LHCN-M2 (cell line): ENCODE results near the gene KANSL1. TPM values are rescaled to one million over a fixed set of nuclear protein-coding genes. Genes with fewer than 3 reads are reported as not detected.
A peak's percentile ranks its signal among the peaks of the same experiment; 100 is the strongest.

ENCODE experiments used
- DNase-seq: peaks from one replicate; pipeline ENCODE4 v3.0.0-alpha.2; 2012; ENCODE audit warnings: low read depth
- total RNA-seq: library from RNA; depleted of rRNA; stranded (reverse); fragments of >200 nt; gene quantifications from 2 replicates; pipeline ENCODE4 v1.2.3, GENCODE V29; 2014

The KANSL1 gene
- total RNA-seq, 1 experiment from 2014 or later: 26.3 TPM

GRCh38 chr17:46082257-46082656 is 111.0 kb downstream of the KANSL1 start:
- no peak for DNase-seq

DNA sequence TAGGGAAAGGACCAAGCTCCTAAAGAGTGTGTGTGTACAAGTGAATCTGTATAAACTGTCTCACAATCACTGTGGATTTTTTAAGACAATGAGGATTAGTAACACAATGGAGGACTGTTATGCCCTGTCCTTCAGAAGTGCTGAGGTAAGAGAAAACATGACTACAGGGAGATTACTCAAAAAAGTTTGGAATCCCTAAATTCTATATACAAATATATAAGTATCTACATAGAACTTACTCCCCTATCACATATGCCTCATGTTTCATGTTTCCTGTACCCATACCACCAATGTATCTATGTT is 112.3 kb downstream of the KANSL1 start:
- DNase-seq: no peak

DNA sequence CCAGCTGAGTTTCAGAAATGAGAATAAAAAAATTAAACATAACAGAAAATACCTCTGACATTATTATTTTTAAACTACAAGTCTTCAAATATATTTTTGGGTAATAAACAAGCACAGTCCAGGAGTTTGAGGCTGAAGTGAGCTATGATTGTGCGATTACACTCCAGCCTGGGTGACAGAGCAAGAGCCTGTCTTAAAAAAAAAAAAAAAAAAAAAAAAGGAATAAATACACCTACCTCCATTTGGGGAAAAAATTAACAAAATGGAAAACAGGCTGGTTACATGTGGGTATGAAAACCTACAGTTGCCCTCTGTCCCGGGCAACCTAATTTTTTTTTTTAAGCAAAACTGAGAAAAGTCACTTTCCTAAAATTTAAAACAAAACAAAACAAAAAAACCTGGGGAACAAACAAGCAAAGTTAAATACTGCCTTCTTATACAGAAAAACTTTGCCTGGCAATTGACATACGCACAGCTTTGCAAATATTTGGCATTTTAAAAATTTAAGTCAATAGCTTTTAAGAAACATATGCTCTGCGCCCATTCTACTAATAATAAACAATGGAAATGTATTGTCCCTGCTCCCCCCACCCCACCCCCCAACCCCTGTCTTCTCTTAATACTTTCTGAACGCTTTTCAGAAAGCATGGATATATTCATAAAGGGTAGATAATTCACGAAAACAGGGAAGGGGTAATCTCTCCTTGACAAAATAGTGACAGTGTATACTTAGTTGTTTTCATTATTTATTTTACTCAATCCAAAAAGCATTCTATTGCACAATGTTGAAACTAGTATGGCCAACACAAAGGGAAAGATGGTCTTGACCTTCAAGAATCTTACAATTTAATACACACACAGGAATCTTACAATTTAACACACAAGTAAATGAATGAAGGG is 112.9 kb downstream of the KANSL1 start:
- DNase-seq: no peak

- no peak for DNase-seq
Observed at GRCh38 chr17:46078675-46079074, 114.6 kb downstream of the KANSL1 start.

DNA sequence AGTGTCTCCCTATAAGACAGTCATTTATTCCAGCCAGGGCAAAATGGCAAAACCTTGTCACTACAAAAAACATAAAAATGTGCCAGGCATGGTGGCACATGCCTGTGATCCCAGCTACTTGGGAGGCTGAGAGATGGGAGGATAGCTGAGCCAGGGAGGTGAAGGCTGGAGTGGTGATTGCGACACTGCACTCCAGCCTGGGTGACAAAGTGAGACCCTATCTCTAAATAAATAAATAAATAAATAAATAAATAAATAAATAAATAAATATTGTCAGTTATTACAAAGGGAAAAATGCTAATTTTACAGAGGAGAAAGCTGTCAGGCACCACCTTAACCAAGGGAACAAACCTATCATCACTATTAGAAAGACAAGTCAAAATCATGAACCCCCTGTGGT is 118.7 kb downstream of the KANSL1 start:
- no peak for DNase-seq

DNA sequence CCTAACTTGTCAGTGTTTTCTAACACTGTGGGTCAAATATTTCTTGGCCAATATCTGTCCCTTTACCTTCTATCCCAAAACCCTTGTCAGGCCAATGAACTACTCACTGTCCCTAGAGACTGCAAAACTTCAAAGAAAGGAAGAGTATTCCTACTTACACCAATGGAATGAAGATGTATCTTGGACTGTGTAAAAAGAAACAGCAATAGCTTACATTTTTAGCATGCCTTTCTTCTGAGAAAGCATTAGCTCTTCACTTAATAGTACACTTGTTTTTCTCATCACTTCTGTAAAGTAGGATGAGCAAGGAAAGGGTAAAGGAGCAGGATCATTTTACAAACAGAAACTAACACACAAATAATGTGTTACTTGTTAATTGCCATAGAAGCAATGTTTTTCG is 120.2 kb downstream of the KANSL1 start:
- DNase-seq: peak; percentile 90

DNA sequence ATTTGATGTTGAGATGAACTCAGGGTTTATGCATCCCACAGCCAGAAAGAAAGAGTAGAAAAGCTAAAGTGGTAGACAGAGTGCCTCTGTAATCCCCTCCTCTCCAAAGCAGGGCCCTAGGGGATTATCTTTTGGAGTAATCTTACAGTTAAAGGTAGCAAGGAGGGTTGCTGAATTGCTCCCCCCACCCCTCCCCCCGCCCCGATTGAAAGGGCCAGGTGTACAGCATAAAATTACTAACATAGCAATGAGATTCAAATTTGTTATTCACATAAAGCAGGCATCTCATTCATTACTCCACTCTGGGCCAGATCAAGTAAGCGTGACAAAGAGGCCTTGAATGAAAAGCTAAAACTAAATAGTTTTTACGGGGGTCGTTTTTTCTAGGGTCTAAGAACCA is 121.4 kb downstream of the KANSL1 start:
- peak; percentile 53 for DNase-seq

GRCh38 chr17:46064460-46064859 is 128.8 kb downstream of the KANSL1 start:
- DNase-seq: no peak

- peak; percentile 83 for DNase-seq
Observed at GRCh38 chr17:46063241-46063640, 130.0 kb downstream of the KANSL1 start.

DNA sequence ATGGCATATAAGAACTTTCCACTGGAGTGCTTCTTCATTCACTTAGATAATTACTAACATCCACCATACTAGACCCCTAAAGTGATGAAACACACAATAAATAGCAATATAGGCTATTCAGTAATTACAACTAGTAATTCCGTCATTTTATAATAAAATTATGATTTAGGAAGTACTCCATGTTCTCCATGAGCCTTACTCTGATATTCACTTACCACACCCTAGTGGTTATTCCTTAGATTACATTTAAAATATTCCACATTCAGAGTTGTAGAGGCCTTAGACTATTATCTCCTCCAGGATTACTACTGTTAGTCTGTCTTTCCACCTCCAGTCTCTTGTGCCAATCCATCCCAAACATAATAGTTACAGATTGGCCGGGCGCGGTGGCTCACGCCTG is 131.8 kb downstream of the KANSL1 start:
- peak; percentile 27 for DNase-seq

- DNase-seq: no peak
Observed at GRCh38 chr17:46060461-46060860, 132.8 kb downstream of the KANSL1 start.

DNA sequence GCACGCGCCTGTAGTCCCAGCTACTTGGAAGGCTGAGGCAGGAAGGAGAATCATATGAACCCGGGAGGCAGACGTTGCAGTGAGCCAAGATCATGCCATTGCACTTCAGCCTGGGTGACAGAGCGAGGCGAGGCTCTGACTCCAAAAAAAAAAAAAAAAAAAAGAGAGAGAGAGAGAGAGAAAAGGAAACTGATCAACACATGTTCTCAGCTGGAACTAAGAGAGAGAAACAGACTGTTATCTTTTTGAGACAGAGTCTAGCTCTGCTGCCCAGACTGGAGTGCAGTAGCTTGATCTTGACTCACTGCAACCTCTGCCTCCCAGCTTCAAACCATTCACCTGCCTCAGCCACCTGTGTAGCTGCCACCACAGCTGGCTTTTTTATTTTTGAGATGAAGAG is 133.7 kb downstream of the KANSL1 start:
- DNase-seq: no peak

DNA sequence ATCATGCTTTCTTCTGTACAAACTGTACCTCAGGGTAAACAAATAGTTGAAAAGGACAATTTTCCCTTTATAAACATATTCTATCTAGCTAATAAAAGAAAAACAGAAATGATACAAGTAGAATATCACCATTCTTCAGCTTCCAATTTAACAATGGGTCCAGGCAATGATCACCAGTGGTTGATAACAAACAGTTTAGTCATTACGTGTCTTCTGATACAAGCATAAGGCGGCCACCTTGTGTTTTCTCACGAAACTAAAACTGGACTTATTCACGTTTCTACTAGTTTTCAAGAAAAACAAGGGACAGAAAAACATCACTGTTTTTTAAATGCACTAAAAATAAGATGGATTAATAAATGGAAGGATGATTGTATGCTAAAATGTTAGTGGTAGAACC is 135.9 kb downstream of the KANSL1 start:
- no peak for DNase-seq

DNA sequence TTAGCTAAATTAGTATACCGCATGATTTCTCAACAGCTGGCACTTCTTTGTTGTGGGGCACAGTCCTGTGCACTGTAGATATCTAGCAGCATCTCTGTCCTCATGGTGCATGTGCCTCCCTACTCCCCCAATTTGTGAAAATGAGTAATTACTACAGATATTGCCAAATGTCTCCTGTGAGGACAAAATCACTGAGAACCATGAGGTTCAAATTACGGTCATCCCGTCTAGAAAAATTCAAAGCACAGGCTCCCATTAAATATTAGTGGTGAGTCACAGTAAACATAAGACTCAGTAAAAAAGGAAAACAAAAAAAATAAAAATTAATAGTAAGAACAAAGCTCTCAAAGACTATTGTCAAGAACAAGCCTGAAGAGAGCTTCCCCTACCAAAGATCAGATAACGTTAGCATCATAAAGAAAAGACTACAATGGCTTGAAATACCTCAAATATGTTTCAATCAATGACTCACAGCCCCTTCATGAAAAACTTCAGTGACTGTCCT is 136.4 kb downstream of the KANSL1 start:
- peak; percentile 81 for DNase-seq

- DNase-seq: peak; percentile 49
Observed at GRCh38 chr17:46053911-46054534, 139.2 kb downstream of the KANSL1 start.

DNA sequence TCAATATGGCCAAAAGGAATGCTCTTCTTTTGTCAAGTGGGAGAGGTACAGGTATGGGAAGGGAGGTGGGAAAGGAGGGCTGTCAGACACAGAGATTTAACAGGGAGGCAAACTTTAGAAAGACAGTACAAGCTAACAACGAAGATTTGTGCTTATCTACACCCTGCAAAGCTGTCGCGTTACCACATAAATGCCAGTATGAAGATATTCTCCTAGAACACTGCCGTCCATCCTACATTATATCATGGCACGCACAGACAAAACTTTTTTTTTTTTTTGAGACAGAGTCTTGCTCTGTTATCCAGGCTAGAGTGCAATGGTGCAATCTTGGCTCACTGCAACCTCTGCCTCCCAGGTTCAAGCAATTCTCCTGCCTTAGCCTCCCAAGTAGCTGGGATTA is 143.6 kb downstream of the KANSL1 start:
- no peak for DNase-seq

DNA sequence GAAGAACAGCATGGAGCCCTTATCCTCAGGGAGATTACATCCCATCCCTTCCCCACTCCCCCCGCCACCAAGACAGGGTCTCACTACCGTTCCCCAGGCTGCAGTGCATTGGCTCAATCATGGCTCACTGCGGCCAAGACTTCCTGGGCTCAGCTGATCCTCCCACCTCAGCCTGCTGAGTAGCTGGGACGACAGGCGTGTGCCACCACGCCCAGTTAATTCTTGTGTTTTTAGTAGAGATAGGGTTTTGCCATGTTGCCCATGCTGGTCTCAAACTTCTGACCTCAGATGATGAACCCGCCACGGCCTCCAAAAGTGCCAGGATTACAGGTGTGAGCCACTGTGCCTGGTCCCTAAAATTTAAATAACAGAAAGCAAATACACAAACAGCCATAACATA is 145.4 kb downstream of the KANSL1 start:
- no peak for DNase-seq

- no peak for DNase-seq
Observed at GRCh38 chr17:46047398-46047797, 145.8 kb downstream of the KANSL1 start.

GRCh38 chr17:46046957-46047356 is 146.3 kb downstream of the KANSL1 start:
- peak; percentile 14 for DNase-seq

- DNase-seq: peak; percentile 26
Observed at GRCh38 chr17:46045639-46046038, 147.6 kb downstream of the KANSL1 start.

- DNase-seq: no peak
Observed at GRCh38 chr17:46044989-46045388, 148.2 kb downstream of the KANSL1 start.

- peak; percentile 84 for DNase-seq
Observed at GRCh38 chr17:46044286-46044928, 148.8 kb downstream of the KANSL1 start.

DNA sequence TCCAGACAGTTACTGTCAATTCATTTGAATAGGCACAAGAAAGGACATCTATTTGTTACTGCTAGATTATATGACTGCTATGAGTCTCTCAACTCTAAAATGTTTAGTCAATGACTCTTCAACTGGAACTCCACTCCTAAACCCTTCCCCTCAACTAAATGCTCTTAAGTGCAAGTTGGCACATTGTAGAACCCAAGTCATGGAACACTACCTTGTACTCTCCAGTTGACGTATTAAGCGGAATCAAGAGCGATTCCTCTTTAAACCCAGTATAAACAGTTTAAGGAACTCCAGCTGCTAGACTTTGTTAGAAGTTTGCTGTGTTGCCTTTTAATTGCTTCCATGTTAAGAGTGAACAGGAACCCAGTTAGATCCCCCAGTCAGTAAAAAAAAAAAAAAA is 149.6 kb downstream of the KANSL1 start:
- DNase-seq: no peak
